GM18861 (cell line): ENCODE data around the gene GPR107.
A peak's percentile ranks its signal among the peaks of the same experiment; 100 is the strongest.
"Not testable (repeated sequence)": the region's sequence is repeated elsewhere in the genome, so short reads cannot be mapped to it uniquely, and the experiment has no call there.

Source experiments
- ATAC-seq: cut with Tn5 transposase; IDR thresholded peaks from one replicate; pipeline ENCODE4 v1.9.1; 2021; ENCODE audit not compliant: unreplicated experiment

GPR107 gene

DNA sequence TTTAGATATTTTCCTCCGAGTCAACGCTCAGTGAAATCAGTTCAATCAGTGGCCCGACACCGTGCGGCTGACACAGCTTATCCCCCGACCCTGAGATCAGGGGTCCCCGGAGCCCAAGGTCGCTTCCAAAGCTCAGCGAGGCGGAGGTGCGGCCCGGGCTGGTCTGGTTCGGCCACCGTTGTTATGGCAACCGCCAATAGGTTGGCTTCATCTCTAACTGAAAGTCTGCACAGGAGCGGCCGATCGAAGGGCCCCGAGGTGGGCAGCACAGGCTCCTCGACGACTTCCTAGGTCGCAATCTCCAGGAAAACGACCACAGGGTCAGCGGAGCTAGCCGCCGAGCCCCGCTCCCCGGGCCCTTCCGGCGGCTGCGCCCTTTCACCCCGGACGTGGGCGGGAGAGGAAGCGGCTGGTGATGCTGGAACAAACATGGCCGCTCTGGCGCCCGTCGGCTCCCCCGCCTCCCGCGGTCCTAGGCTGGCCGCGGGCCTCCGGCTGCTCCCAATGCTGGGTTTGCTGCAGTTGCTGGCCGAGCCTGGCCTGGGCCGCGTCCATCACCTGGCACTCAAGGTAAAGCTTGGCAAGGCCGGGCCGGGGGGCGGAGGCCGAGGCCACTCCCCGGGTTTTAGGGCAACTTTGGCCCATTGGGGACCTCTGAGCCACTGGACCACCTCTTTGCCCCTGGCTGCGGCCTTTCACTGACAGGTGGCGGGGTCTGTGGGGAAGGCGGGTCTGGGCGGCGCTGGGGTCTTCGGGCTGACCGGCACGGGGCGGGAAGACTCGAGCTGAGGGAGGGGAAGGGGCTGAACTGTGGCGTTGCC lies at the start of gene GPR107:
TSS of gene GPR107 (plus strand) at position 403 of the 821 bp plus-strand sequence. CDS start at position 430, 27 bp downstream.
- peak; percentile 70 for ATAC-seq

DNA sequence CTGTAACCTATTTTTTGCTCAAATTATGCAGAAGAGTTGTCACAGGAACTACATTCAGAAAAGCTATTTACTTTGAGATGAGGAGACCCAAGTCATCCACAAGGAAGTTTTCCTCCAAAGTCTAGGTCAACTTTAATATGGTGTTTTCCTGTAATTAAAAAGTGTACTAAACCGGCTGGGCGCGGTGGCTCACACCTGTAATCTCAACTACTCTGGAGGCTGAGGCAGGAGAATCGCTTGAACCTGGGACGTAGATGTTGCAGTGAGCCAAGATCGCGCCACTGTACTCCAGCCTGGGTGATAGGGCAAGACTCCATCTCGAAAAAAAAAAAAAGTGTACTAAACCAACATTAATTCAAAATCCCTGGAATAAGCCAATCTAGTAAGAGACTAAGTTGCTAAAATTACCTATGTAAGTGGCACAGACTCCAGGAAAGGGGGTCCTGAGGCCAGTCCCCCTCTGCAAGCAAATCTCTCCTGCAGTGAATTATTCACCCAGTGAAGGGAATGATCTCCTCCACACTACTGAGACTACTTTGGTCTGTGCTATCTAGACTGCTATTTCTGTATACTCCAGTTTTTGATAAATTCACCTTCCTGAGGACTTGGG lies 49.7 kb upstream of the GPR107 start:
- ATAC-seq, result no peak

DNA sequence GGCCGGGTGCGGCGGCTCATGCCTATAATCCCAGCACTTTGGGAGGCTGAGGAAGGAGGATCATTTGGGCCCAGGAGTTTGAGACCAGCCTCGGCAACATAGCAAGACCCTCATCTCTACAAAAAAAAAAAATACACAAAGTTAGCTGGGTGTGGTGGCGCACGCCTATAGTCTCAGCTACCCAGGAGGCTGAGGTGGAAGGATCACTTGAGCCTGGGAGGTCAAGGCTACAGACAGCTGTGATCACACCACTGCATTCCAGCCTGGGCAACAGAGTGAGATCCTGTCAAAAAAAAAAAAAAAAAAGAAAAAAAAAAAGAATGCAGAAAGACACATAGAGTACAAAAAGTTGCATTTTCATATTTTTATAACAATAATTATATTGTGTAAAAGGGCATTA lies 46.8 kb upstream of the GPR107 start:
- not testable (repeated sequence) for ATAC-seq

DNA sequence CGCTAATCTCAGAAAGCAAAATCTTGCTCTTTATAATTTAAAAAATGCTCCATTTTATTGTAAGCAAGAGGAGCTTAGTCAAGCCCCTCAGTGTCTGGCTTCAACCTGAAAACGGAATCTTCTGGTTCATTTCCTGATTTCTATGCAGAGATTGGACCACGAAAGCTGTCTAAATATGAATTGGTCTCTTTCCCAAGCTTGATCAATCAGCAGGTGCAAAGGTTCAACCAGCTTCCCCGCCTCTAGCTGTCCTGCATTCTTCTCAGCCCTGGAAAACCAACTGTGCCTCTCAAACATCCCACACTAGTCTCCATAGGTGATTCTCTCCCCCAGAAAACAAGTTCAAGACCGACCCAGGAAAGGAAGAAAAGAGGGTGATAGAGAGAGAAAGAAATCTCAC lies 45.2 kb upstream of the GPR107 start:
- ATAC-seq, result no peak

DNA sequence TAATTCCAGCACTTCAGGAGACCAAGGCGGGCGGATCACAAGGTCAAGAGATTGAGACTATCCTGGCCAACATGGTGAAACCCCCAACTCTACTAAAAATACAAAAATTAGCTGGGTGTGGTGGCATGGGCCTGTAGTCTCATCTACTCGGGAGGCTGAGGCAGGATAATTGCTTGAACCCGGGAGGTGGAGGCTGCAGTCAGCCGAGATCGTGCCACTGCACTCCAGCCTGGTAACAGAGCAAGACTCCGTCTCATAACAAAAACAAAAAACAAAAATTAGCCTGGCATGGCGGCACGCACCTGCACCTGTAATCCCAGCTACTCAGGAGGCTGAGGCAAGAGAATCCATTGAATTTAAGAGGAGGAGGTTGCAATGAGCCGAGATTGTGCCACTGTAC lies 44.2 kb upstream of the GPR107 start:
- not testable (repeated sequence) for ATAC-seq

DNA sequence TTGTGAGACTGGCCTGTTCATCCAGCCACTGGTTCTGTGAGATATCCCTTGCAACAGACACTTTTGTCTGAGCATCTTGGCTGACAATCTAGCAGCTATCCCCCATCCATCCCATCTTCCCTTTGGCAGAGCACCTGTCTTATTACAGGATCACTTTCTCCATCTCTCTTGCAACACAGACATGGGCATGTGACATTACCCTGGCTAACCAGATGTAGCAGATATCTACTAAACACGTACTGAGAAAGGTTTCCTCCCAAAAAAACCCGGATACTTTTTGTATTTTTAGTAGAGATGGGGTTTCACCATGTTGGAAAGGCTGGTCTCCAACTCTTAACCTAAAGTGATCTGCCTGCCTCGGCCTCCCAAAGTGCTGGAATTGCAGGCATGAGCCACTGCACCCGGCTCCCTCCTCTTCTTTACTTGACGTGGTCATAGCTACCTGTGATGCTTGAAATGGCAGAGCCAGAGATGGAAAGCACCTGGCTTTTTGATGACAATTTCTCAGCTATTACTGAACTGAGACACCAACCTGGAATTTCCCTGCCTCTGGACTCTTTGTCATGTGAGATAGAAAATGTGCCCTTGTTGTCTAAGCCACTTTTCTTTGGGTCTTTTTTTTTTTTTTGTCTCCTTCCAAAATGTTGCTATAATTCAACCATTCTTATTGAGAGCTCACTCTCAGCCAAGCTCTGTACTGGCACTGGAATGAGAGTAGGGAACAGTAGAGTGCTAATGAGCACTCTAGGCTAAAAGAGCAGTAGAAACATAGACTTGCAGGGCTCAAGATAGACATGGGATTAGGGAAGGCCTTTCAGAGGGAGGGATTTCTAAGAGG lies 43.3 kb upstream of the GPR107 start:
- ATAC-seq, result peak; percentile 32

DNA sequence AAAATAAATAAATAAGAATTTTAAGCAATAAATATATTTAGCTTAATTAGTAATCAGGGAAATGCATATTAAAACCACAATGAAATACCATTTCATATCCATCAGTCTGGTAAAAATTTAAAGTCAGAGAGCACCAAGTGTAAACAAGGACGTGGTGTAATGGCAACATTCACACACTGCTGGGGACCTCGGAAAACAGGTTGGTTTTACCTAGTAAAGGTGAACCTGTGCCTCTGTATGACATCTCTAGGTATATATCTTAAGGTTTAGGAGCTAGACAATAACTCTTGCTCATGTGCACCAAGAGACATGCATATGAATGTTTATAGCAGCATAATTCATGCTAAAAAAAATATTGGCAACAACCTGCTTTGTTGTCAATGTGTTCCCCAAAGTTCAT lies 40.4 kb upstream of the GPR107 start:
- ATAC-seq, result no peak

DNA sequence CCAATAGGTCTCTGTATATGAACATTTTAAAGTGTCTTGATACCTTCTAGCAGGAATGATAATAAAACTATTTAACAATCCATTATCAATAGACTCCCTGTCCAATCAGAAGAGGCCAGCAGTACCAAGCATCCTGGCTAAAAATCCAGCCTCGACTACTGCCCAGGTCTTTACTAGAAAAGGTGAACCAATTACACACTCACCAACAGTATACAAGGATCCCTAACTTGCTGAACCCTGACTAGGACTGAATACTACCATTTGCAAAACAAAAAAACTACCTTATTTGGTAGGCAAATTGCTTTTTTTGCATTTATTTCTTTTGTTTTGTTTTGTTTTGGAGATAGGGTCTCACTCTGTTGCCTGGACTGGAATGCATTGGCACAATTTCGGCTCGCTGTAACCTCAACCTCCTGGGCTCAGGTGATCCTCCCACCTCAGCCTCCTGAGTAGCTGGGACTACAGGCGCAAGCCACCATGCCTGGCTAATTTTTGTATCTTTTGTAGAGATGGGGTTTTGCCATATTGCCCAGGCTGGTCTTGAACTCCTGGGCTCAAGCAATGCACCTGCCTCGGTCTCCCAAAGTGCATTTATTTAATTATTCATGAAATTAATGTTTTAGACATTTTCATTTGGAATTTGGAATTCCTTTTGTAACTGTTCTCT lies 38.2 kb upstream of the GPR107 start:
- ATAC-seq, result no peak

DNA sequence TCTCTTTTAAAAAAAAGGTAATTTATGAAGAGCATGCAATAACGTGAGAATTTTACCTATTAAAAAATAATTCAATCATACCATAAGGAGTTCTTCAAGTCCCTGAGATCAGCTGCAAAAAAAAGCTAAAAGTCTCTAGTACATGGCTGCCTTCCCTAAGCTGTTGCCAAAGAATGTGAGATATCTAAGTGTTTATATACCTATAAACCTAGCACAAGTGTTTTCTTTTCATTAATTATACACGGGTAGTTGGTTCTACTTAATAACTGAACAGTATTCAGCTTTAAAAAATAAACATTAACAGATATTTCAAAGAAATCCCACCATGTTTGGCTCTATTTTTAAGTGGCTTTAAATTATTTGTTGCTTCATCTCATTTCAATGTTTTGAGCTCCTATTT lies 36.6 kb upstream of the GPR107 start:
- no peak for ATAC-seq

DNA sequence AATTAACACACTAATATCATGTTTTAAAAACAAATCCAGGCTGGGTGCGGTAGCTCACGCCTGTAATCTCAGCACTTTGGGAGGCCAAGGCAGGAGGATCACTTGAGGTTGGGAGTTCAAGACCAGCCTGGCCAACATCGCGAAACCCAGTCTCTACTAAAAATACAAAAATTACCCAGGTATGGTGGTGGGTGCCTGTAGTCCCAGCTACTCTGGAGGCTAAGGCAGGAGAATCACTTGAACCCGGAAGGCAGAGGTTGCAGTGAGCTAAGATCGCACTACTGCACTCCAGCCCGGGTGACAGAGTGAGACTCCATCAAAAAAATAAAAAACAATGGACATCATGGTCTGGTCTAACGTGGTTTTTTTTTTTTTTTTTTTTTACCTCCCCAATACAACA lies 36.2 kb upstream of the GPR107 start:
- not testable (repeated sequence) for ATAC-seq

DNA sequence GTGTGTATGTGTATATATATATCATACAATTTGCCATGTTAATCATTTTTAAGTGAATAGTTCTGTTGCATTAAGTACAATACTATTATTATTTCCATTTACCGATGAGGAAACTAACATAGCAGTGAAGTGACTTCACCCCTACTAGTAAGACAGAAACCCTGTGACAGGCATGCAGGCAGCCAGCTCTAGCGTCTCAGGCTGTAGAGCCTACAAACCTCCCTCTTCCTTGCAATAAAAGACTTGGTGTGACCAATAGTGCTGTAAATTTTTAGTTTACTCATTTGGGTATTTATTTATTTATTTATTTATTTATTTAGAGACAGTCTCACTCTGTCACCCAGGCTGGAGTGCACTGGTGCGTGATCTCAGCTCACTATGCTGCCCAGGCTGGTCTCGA lies 35.4 kb upstream of the GPR107 start:
- ATAC-seq, result no peak

DNA sequence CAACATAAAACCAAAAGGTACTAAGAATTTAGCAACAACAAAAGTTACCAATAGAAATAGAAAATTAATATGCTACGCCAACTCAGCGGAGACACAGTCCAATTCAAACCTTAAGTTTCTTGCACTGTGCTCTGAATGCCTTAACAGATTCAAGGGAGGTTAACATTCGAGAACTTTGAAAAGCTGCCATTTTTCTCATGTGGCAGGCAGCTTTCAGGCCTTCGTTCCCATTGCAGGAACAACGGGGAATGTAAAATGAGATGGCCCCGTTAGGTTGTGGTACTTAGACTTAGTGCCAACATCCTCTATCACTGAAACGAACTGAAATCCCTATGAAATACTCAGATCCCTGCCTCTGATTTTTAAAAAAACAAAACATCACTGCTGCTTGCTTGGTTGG lies 33.1 kb upstream of the GPR107 start:
- ATAC-seq, result no peak

DNA sequence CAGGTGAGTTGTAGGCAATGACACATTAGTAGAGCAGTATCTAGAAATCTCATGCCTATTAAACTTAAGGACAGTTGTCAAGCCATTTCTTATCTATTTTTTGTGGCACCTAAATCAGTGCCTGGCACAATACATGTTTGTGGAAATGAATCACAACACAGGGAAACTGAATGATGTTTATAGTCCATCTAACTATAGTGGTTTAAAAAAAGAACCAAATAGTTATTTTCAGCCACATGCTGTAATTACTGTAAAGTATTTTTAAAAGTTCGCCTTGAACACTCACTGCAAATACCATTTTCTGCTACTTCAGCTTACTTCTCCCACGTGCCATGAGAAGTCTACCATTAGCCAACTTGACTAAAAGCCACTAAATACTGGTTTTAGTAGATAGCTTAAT lies 32.6 kb upstream of the GPR107 start:
- ATAC-seq, result no peak

DNA sequence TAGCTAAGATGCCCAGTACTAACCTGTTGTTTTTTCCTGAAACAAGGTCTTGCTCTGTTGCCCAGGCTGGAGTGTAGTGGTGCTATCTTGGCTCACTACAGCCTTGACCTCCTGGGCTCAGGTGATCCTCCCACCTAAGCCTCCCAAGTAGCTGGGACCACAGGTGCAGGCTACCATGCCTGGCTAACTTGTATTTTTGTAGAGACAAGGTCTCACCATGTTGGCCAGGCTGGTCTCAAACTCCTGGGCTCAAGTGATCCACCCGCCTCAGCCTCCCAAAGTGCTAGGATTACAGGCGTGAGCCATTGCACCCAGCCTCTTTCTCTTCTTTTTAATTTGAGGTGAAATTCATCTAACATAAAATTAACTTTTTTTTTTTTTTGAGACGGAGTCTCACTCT lies 31.9 kb upstream of the GPR107 start:
- ATAC-seq, result not testable (repeated sequence)

DNA sequence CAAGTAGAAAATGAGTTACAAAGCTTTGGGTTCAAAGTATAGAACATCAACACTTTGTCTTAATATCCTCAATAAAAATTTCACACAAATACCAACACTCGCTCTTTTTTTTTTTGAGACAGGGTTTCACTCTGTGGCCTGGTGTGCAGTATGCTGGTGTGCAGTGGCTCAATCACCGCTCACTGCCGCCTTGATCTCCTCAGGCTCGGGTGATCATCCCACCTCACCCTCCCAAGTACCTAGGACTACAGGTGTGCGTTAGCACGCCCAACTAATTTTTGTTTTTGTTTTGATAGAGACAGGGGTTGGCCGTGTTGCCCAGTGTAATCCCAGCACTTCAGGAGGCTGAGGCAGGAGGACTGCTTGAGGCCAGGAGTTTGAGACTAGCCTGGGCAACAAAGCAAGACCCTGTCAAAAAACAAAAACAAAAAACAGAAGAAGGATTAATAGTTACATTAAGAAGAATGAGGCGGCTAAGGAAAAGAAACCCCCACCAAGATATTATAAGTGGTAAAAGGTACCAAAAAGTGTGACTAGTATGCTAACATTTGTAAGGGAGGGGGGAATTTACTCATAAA lies 31.1 kb upstream of the GPR107 start:
- ATAC-seq, result no peak

DNA sequence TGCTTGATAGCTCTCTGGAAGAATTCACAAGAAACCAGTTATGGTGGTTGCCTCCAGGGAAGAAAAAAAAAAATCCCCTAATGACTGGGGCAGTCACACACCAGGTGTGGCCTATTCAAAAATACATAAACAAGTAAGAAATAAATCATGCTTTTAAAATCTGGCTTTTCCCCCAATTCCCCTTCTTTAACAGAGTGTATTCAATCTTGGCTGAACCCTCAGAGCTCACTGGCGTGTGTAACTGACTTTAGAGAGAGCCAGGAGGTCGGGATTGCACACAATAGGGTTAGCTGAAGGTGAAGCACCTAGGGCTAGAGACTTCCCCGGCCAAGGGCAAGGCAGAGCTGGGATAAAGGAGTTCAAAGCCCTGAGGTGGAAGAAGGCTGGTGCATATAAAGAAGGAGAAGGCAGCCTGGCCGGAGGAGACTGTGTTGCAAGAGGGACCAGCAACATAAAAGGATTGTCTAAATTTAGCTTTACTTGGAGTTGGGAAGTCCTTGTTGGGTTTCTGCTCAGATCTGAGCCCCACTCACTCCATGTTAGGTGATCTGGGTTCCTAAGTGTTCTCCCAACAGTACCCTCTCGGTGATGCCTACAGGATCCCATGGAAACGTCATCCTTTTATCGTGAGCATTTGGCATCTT lies 30.4 kb upstream of the GPR107 start:
- peak; percentile 43 for ATAC-seq

DNA sequence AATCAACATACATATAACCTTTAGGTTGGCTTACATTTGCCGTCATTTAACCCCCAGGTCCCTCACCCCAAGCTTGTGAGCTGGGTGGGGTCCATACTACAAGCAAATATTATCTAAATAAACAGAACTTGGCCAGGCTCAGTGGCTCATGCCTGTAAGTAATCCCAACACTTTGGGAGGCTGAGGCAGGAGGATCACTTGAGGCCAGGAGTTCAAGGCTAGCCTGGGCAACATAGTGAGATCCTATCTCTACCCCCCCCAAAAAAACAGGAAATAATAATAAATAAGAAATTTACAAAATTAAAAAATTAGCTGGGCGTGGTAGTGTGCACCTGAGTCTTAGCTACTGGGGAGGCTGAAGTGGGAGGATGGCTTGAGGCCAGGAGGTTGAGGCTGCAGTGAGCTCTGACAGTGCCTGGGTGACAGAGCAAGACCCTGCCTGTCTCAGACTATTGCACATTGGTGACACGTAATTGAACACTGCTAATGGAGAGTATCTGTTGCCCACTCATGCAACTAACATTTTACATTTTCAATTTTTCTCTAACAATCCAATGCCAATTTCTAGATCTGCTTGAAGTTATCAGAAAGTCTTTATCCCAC lies 29.6 kb upstream of the GPR107 start:
- no peak for ATAC-seq

DNA sequence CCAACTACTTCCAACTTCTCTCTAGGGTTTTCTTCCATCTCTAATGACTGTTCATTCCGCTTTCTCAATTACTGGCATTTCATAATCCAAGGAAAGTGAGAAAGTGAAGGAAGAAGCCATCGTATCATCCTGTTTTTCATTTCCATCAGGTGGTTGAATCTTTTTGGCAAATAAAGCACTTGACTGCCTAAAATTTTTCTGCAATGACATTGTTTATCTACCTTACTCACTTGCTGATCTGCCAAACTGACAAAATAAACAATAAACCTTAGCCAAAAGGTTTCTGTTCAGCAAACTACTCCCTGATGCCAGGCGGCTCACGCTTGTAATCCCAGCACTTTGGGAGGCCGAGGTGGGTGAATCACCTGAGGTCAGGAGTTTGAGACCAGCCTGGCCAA lies 29.1 kb upstream of the GPR107 start:
- no peak for ATAC-seq

DNA sequence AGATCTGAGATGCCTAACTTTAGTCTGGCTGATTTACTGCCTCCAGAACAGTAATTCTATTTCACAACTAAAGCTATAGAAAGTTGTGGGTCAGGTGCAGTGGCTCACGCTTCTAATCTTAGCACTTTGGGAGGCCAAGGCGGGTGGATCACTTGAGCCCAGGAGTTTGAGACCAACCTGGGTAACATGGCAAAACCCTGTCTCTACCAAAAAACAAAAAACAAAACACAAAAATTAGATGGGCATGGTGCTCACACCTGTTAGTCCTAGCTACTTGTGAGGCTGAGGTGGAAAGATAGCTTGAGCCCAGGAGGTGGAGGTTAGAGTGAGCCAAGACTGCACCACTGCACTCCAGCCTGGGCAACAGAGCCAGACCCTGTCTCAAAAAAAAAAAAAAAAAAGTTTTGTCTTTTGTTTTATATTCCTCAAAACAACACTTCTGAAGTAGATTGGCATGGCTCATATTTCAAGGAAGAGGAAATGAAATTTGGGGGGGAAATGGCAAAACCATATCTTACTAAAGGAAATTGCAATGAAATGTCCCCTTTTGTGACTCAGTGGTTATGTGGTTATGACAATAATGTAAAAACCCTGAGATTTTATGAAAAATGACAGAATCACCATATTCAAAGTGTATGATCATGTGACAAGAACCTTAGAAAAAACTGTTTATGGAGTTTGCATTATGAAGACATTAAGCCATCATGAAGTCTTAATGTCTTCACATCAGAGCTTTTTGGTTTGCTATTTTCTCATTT lies 26.9 kb upstream of the GPR107 start:
- no peak for ATAC-seq
